ENCODE data around the gene MAGEA4. TPM values are rescaled to one million over a fixed set of nuclear protein-coding genes. Genes with fewer than 3 reads are reported as not detected.

Gene MAGEA4
- total and polyA plus RNA-seq, 2 of the 4 experiments (the other 2 are of a cell fraction): not detected

DNA sequence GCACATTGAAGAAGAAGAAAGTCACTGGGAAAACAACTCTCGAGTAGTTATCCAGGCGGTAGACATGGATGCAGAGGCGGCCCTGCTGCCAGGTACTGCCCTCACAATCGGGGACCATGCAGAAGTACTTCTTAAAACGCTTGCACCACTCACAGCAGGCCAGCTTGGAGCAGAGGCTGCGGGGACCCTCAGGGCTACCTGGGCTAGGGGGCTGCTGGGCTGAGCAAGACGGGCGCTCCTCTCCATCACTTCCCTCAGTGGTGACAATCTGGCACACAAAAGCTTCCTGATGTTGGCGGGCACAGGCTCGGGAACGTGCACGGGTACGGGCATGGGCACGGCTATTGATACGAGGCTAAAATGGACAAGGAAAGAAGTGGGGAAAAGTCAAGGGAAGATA is 42.0 kb downstream of the MAGEA4 start:
- Histone ChIP-seq H3K36me3 (ENCODE audit: control insufficient read depth, insufficient read depth, low read length) (no peaks in the 10 kb centered on the region), H2AK9ac (replicated peaks; ENCODE audit: low read depth, low read length, poor library complexity) (no peak overlapping the region), H2AFZ (replicated peaks; ENCODE audit: low read length, poor library complexity) (no peak overlapping the region), H3K4ac (ENCODE audit: low read depth, low read length) (no peak overlapping the region), H2BK20ac (ENCODE audit: low read depth, low read length) (no peak overlapping the region), H3K56ac (ENCODE audit: extremely low read depth, insufficient read depth, low read length) (no peak overlapping the region), H3K4me2 (ENCODE audit: low read depth, low read length) (no peak overlapping the region), H2BK120ac (ENCODE audit: low read depth, low read length) (no peak overlapping the region), H3K4me1 (ENCODE audit: control insufficient read depth, insufficient read depth, low read length) (no peaks in the 10 kb centered on the region), H3K27me3 (ENCODE audit: control insufficient read depth, insufficient read depth, low read length) (no peaks in the 10 kb centered on the region), H2AK5ac (ENCODE audit: low read depth, low read length) (no peak overlapping the region), H3K27ac (ENCODE audit: insufficient read depth, low read length) (no peak overlapping the region), H3K79me1 (ENCODE audit: low read depth in 1 of 2, low read length in 2 of 2) (no peaks in the 10 kb centered on the region), H4K20me1 (ENCODE audit: insufficient read depth, low read length) (no peaks in the 10 kb centered on the region), H3K9me3 (ENCODE audit: control insufficient read depth, insufficient read depth, low read length) (peaks cover 14% of the 10 kb centered on the region), H3K14ac (replicated peaks; ENCODE audit: low read depth, low read length) (no peak overlapping the region), H3K18ac (ENCODE audit: low read depth, low read length) (no peak overlapping the region), H3K23ac (ENCODE audit: low read depth, low read length) (no peak overlapping the region), H3K9me1 (ENCODE audit: insufficient read depth, low read length) (no peaks in the 10 kb centered on the region), H3K9ac (ENCODE audit: low read depth, low read length) (no peak overlapping the region), H4K5ac (ENCODE audit: low read depth, low read length) (no peak overlapping the region), H4K91ac (ENCODE audit: insufficient read depth, low read depth, low read length) (no peak overlapping the region), H2BK5ac (ENCODE audit: low read depth, low read length, poor library complexity, severe bottlenecking) (no peak overlapping the region), H2BK15ac (ENCODE audit: low read depth, low read length) (no peak overlapping the region), H4K8ac (ENCODE audit: low read depth in 2 of 2, low read length in 2 of 2) (no peak overlapping the region), H3K4me3 (ENCODE audit: insufficient read depth, low read depth, low read length) (no peak overlapping the region)
- dilution Hi-C loops (cut with HindIII; ENCODE audit: low sequenced_read_pairs, unreplicated experiment): no loop called here
- DNase-seq (no peak), ATAC-seq (ENCODE audit: low read depth) (no peak)
- intact Hi-C loops (cut with micrococcal nuclease): no loop called here
- TF ChIP-seq POLR2A (IDR thresholded peaks at IDR 0.05; ENCODE audit: low read depth, low read length) (no peak), MAZ (IDR thresholded peaks at IDR 0.05; ENCODE audit: borderline replicate concordance, low read depth, low read length) (no peak), BHLHE40 (IDR thresholded peaks at IDR 0.05; ENCODE audit: low read depth, low read length) (no peak), RCOR1 (IDR thresholded peaks at IDR 0.05; ENCODE audit: insufficient replicate concordance, low read length) (no peak), MXI1 (IDR thresholded peaks at IDR 0.05; ENCODE audit: borderline replicate concordance, low read depth, low read length) (no peak), CHD1 (IDR thresholded peaks at IDR 0.05; ENCODE audit: low read depth, low read length) (no peak), MAFK (IDR thresholded peaks at IDR 0.05; ENCODE audit: low read depth, low read length) (no peak), SMC3 (IDR thresholded peaks at IDR 0.05; ENCODE audit: low read depth, low read length) (no peak)
- TF ChIP-seq, protein P1, sequence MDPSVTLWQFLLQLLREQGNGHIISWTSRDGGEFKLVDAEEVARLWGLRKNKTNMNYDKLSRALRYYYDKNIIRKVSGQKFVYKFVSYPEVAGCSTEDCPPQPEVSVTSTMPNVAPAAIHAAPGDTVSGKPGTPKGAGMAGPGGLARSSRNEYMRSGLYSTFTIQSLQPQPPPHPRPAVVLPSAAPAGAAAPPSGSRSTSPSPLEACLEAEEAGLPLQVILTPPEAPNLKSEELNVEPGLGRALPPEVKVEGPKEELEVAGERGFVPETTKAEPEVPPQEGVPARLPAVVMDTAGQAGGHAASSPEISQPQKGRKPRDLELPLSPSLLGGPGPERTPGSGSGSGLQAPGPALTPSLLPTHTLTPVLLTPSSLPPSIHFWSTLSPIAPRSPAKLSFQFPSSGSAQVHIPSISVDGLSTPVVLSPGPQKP (IDR thresholded peaks at IDR 0.05; ENCODE audit: borderline replicate concordance, low read depth, low read length): no peak
- in situ Hi-C loops (cut with MboI; ENCODE audit: low sequenced_read_pairs): no loop called here
- ChIA-PET CTCF (no interaction called here), POLR2A (ENCODE audit: unreplicated experiment) (no interaction called here)
- 65% methylated on average over 5 of the region's 15 CpGs; no CpG with 5 or more reads in 1 of the 2 experiments for WGBS, 2 experiments (ENCODE audit: extremely low coverage in 2 of 2, insufficient read length in 1 of 2)
- BruUV-seq (replicated peaks): no TSS peak

Measured in IMR-90 (cell line).